GM23338 (cell line): Measurements from ENCODE around the gene DDX19B. TPM values are rescaled to one million over a fixed set of nuclear protein-coding genes. Genes with fewer than 3 reads are reported as not detected.
"Not testable (repeated sequence)": the region's sequence is repeated elsewhere in the genome, so short reads cannot be mapped to it uniquely, and the experiment has no call there.

Experiments
- ATAC-seq: fragments of 200-7000 bp; cut with Tn5 transposase; 3 replicates; pipeline ENCODE4 v1.9.1; 2020
- DNase-seq: peaks from one replicate; pipeline ENCODE4 v3.0.0-alpha.2; 2015; ENCODE audit warnings: low spot score
- H2AFZ ChIP-seq: fragments of 200-600 bp; sonication (generic); 2 replicates; pipeline ENCODE4 v1.8.0; 2016; ENCODE audit warnings: antibody characterized with exemption, mild to moderate bottlenecking, moderate library complexity
- H3F3A ChIP-seq: fragments of 200-600 bp; sonication (generic); replicated peaks from 2 replicates; pipeline ENCODE4 v1.8.0; 2017; ENCODE audit warnings: antibody characterized with exemption, mixed run types, low read depth
- H3K27ac ChIP-seq: fragments of 200-600 bp; sonication (generic); 2 replicates; pipeline ENCODE4 v1.6.1; 2016; ENCODE audit warnings: low read depth
- H3K27me3 ChIP-seq: fragments of 200-600 bp; sonication (generic); 2 replicates; pipeline ENCODE4 v1.8.0; 2016; ENCODE audit warnings: mild to moderate bottlenecking, mixed run types, moderate library complexity; ENCODE audit not compliant: insufficient read depth
- H3K36me3 ChIP-seq: fragments of 200-600 bp; sonication (generic); 2 replicates; pipeline ENCODE4 v1.8.0; 2016; ENCODE audit warnings: mild to moderate bottlenecking; ENCODE audit not compliant: insufficient read depth
- H3K4me1 ChIP-seq: fragments of 200-600 bp; sonication (generic); 2 replicates; pipeline ENCODE4 v1.8.0; 2016; ENCODE audit warnings: mild to moderate bottlenecking, moderate library complexity; ENCODE audit not compliant: insufficient read depth
- H3K4me2 ChIP-seq: fragments of 200-600 bp; sonication (generic); 2 replicates; pipeline ENCODE4 v1.7.1; 2017; ENCODE audit warnings: mixed run types
- H3K4me3 ChIP-seq: fragments of 200-600 bp; sonication (generic); 2 replicates; pipeline ENCODE4 v1.6.1; 2016; ENCODE audit warnings: mixed run types
- H3K79me2 ChIP-seq: fragments of 200-600 bp; sonication (generic); replicated peaks from 2 replicates; pipeline ENCODE4 v1.8.0; 2017; ENCODE audit warnings: mild to moderate bottlenecking; ENCODE audit not compliant: insufficient read depth
- H3K9me2 ChIP-seq: fragments of 200-600 bp; sonication (generic); 2 replicates; pipeline ENCODE4 v1.8.0; 2017; ENCODE audit not compliant: insufficient read depth
- H4K20me1 ChIP-seq: fragments of 200-600 bp; sonication (generic); replicated peaks from 2 replicates; pipeline ENCODE4 v1.8.0; 2017; ENCODE audit warnings: mild to moderate bottlenecking; ENCODE audit not compliant: insufficient read depth
- H3K27ac Mint-ChIP-seq: 2 replicates; pipeline ENCODE4 v1.8.0; 2020; ENCODE audit warnings: inconsistent platforms, mild to moderate bottlenecking, moderate library complexity, mixed read lengths
- H3K27me3 Mint-ChIP-seq: 3 replicates; pipeline ENCODE4 v1.8.0; 2022; ENCODE audit warnings: low read depth, mild to moderate bottlenecking, moderate library complexity, mixed read lengths, inconsistent platforms; ENCODE audit not compliant: insufficient read depth, poor library complexity
- H3K36me3 Mint-ChIP-seq: 3 replicates; pipeline ENCODE4 v1.8.0; 2021; ENCODE audit warnings: low read depth, mild to moderate bottlenecking, inconsistent platforms, moderate library complexity, mixed read lengths
- H3K4me1 Mint-ChIP-seq: 3 replicates; pipeline ENCODE4 v1.8.0; 2020; ENCODE audit warnings: mild to moderate bottlenecking, inconsistent platforms, mixed read lengths
- H3K4me3 Mint-ChIP-seq: 3 replicates; pipeline ENCODE4 v1.8.0; 2021; ENCODE audit warnings: moderate library complexity, mild to moderate bottlenecking, inconsistent platforms, mixed read lengths
- H3K9me3 Mint-ChIP-seq: 3 replicates; pipeline ENCODE4 v1.8.0; 2020; ENCODE audit warnings: moderate library complexity, mild to moderate bottlenecking, inconsistent platforms, mixed read lengths
- EZH2 ChIP-seq: fragments of 200-600 bp; sonication (generic); IDR thresholded peaks from one replicate; pipeline ENCODE4 v1.8.0; 2017; ENCODE audit warnings: antibody characterized with exemption, mild to moderate bottlenecking, low read depth; ENCODE audit not compliant: unreplicated experiment
- EZH2phosphoT487 ChIP-seq: fragments of 200-600 bp; sonication (generic); IDR thresholded peaks from one replicate; pipeline ENCODE4 v1.8.1; 2018; ENCODE audit warnings: antibody characterized with exemption; ENCODE audit not compliant: unreplicated experiment
- JUNB ChIP-seq: IDR thresholded peaks from one replicate; pipeline ENCODE4 v1.6.1; 2016; ENCODE audit warnings: antibody characterized with exemption; ENCODE audit not compliant: unreplicated experiment
- POLR2AphosphoS5 ChIP-seq: IDR thresholded peaks from 2 replicates; pipeline ENCODE4 v1.6.1; 2016; ENCODE audit warnings: antibody characterized with exemption, low read depth
- STAT1 ChIP-seq: IDR thresholded peaks from one replicate; pipeline ENCODE4 v1.6.1; 2016; ENCODE audit warnings: antibody characterized with exemption; ENCODE audit not compliant: unreplicated experiment
- polyA plus RNA-seq: library from polyadenylated mRNA; unstranded; fragments of >200 nt; fragmentation: Nextera tagmentation; extraction: Ambion mirVana; gene quantifications from 2 replicates; pipeline ENCODE4 v1.2.1, GENCODE V29; 2016
- total RNA-seq: library from RNA; depleted of rRNA; stranded (reverse); fragments of >200 nt; shearing (Covaris generic); gene quantifications from 2 replicates; pipeline ENCODE4 v1.2.3, GENCODE V29; 2014
- TF ChIP-seq, protein P1 (sequence below): IDR thresholded peaks from 2 replicates; pipeline ENCODE4 v1.6.1; 2016; ENCODE audit warnings: antibody characterized with exemption
- TF ChIP-seq, protein P2 (sequence below), 2 experiments: fragments of 200-600 bp in 1 of 2; sonication (generic) in 1 of 2; conservative IDR thresholded peaks; 2 replicates each; pipeline versions ENCODE4 v1.5.1 to v1.6.1; 2016 to 2017; ENCODE audit warnings: antibody characterized with exemption in 2 of 2, low read depth in 2 of 2, mild to moderate bottlenecking in 2 of 2, moderate library complexity in 1 of 2

Gene DDX19B
- total and polyA plus RNA-seq, 2 experiments from 2014 or later = 42.2 to 45.8 TPM

DNA sequence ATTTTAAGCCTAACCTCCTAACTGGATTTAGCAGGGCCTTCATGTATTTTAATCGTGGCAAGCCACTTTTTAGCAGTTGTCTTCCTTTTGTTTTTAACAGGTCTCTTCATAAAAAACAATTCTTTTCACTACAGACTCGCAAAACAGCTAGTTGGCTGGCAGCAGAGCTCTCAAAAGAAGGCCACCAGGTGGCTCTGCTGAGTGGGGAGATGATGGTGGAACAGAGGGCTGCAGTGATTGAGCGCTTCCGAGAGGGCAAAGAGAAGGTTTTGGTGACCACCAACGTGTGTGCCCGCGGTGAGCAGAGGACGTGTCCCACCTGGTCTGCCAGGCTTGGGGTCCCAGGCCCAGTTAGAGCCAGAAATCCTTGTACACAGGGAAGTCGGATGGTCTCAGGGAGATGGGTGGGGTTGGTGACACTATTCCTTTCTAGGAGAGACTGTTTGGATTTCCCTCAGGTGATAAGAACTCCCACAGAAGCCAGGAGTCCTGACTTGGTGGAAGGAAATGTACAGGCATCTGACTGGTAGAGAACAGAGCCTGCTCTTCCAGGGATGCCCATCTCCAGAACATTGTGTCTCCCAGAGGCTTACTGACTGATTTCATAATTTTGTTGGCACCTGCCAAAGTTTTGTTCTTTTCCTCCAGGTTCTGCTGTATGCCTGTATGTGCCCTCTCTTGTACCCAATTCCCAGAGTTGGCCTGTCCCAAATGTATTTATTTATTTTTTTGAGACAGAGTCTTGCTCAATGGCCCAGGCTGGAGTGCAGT is 32.8 kb downstream of the DDX19B start:
- H3K36me3 ChIP-seq = peaks cover 26% of the 10 kb centered on the region
- H3K4me3 ChIP-seq = no peak overlapping the region
- Mint-ChIP-seq H3K4me3 (no peak overlapping the region), H3K4me1 (no peaks in the 10 kb centered on the region), H3K27ac (peak overlapping the region; percentile 95), H3K9me3 (no peaks in the 10 kb centered on the region), H3K36me3 (peaks cover 50% of the 10 kb centered on the region), H3K27me3 (peaks cover 4% of the 10 kb centered on the region)
- TF ChIP-seq, protein P1, sequence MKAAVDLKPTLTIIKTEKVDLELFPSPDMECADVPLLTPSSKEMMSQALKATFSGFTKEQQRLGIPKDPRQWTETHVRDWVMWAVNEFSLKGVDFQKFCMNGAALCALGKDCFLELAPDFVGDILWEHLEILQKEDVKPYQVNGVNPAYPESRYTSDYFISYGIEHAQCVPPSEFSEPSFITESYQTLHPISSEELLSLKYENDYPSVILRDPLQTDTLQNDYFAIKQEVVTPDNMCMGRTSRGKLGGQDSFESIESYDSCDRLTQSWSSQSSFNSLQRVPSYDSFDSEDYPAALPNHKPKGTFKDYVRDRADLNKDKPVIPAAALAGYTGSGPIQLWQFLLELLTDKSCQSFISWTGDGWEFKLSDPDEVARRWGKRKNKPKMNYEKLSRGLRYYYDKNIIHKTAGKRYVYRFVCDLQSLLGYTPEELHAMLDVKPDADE = no peak
- TF ChIP-seq, protein P2, sequence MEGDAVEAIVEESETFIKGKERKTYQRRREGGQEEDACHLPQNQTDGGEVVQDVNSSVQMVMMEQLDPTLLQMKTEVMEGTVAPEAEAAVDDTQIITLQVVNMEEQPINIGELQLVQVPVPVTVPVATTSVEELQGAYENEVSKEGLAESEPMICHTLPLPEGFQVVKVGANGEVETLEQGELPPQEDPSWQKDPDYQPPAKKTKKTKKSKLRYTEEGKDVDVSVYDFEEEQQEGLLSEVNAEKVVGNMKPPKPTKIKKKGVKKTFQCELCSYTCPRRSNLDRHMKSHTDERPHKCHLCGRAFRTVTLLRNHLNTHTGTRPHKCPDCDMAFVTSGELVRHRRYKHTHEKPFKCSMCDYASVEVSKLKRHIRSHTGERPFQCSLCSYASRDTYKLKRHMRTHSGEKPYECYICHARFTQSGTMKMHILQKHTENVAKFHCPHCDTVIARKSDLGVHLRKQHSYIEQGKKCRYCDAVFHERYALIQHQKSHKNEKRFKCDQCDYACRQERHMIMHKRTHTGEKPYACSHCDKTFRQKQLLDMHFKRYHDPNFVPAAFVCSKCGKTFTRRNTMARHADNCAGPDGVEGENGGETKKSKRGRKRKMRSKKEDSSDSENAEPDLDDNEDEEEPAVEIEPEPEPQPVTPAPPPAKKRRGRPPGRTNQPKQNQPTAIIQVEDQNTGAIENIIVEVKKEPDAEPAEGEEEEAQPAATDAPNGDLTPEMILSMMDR (conservative IDR thresholded peaks at IDR 0.05; ENCODE audit: low read depth in 2 of 2) = peak; percentile 59 to 69
- H3K79me2 ChIP-seq = no peaks in the 10 kb centered on the region
- ATAC-seq (peak; percentile 89), DNase-seq (peak; percentile 48)
- no peaks in the 10 kb centered on the region for H3K4me1 ChIP-seq
- H4K20me1 ChIP-seq = no peaks in the 10 kb centered on the region; the same call in 1 of the 2 replicates
- H3K27ac ChIP-seq = no peak overlapping the region
- no peak overlapping the region for H3K4me2 ChIP-seq
- H3K9me2 ChIP-seq = no peaks in the 10 kb centered on the region
- no peak overlapping the region for H2AFZ ChIP-seq
- H3F3A ChIP-seq = no peaks in the 10 kb centered on the region
- no peaks in the 10 kb centered on the region for H3K27me3 ChIP-seq

DNA sequence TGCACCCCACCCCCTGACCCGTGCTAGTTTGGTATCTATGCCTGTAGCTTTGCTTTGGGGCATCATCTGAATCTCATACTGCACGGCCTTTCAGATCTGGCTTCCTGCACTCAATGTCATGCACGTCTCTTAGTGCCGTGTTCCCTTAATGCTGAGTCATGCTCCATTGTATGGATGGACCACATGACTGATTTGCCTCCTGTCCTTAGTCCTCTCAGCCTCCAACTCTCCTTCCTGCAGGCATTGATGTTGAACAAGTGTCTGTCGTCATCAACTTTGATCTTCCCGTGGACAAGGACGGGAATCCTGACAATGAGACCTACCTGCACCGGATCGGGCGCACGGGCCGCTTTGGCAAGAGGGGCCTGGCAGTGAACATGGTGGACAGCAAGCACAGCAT is 33.7 kb downstream of the DDX19B start:
- H3K27me3 ChIP-seq, H4K20me1 ChIP-seq, H3K9me2 ChIP-seq, H3F3A ChIP-seq, H3K27ac ChIP-seq, H3K27me3 Mint-ChIP-seq, DNase-seq, H3K4me1 Mint-ChIP-seq, H3K4me3 Mint-ChIP-seq, H3K4me1 ChIP-seq, ATAC-seq, H3K9me3 Mint-ChIP-seq, H3K79me2 ChIP-seq, H3K4me3 ChIP-seq, H2AFZ ChIP-seq, H3K4me2 ChIP-seq: not testable (repeated sequence)
- Mint-ChIP-seq H3K27ac (peak overlapping the region; percentile 95), H3K36me3 (peaks cover 50% of the 10 kb centered on the region)
- peaks cover 22% of the 10 kb centered on the region for H3K36me3 ChIP-seq

DNA sequence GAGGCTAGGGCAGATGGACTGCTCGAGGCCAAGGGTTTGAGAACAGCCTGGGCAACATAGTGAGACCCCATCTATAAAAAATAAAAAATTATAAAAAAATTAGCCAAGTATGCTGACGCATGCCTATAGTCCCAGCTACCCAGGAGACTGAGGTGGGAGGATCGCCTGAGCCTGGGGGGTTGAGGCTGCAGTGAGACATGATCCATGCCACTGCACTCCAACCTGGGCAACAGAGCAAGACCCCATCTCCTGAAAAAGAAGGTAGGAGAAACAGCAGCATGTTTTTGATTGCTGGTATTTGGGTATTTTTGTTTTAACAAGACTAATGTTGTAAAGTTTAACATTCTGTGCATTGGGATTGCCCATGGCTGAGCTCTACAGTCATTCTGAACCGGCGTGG is 38.8 kb downstream of the DDX19B start:
- no peak overlapping the region for H3K27ac ChIP-seq
- H4K20me1 ChIP-seq = no peaks in the 10 kb centered on the region; the same call in 1 of the 2 replicates
- Mint-ChIP-seq H3K27me3 (no peaks in the 10 kb centered on the region), H3K9me3 (no peaks in the 10 kb centered on the region), H3K4me1 (peaks cover 18% of the 10 kb centered on the region), H3K27ac (no peak overlapping the region), H3K4me3 (no peak overlapping the region), H3K36me3 (peaks cover 26% of the 10 kb centered on the region)
- H3K4me1 ChIP-seq = no peaks in the 10 kb centered on the region; the same call in 1 of the 2 replicates
- no peak overlapping the region for H3K4me3 ChIP-seq
- no peaks in the 10 kb centered on the region for H3K79me2 ChIP-seq
- peaks cover 18% of the 10 kb centered on the region; the same call in 1 of the 2 replicates for H3K36me3 ChIP-seq
- no peak for DNase-seq
- H2AFZ ChIP-seq = no peak overlapping the region
- H3K9me2 ChIP-seq = no peaks in the 10 kb centered on the region
- H3K27me3 ChIP-seq = no peaks in the 10 kb centered on the region
- no peak for ATAC-seq
- no peaks in the 10 kb centered on the region for H3F3A ChIP-seq
- H3K4me2 ChIP-seq = no peak overlapping the region
- no peak for TF ChIP-seq EZH2
- TF ChIP-seq EZH2phosphoT487 = no peak
- no peak for TF ChIP-seq POLR2AphosphoS5
- TF ChIP-seq STAT1 = no peak
- TF ChIP-seq JUNB = no peak
